ENCODE measurements around the gene AK9.

GRCh38 chr6:109736273-109737025, 45.4 kb upstream of the AK9 start:
- TF ChIP-seq CTCF (IDR thresholded peaks at IDR 0.05; ENCODE audit: poor library complexity, severe bottlenecking): no peak
- TF ChIP-seq EP300 (conservative IDR thresholded peaks at IDR 0.05; ENCODE audit: poor library complexity, severe bottlenecking): no peak

Measured in neural cell (in vitro differentiated cells).